PC-9 (cell line): ENCODE results near the gene BAIAP2. TPM values are rescaled to one million over a fixed set of nuclear protein-coding genes. Genes with fewer than 3 reads are reported as not detected.

Experiments
- BruUV-seq: library from RNA; stranded (reverse); fragments of 400-500 nt; replicated peaks from 2 replicates; lab custom pipeline; 2021; lab: Mats Ljungman, UMichigan
- CTCF ChIA-PET: fragments of 300-600 bp; sonication (Branson Sonifier 250); formaldehyde crosslinking; loops from one replicate; lab custom pipeline; 2022; ENCODE audit warnings: antibody characterized with exemption; lab: Charles Lee
- POLR2A ChIA-PET: fragments of 300-600 bp; sonication (Branson Sonifier 250); formaldehyde crosslinking; loops from one replicate; lab custom pipeline; 2022; ENCODE audit warnings: antibody characterized with exemption; ENCODE audit not compliant: unreplicated experiment; lab: Charles Lee
- DNase-seq, 2 experiments: peaks; one replicate each; pipeline versions ENCODE4 v3.0.0 to v3.0.0-alpha.2; 2015 to 2022; ENCODE audit warnings: mixed read lengths in 1 of 2
- H2AFZ ChIP-seq: fragments of 200-600 bp; sonication (generic); 2 replicates; pipeline ENCODE4 v1.8.1; 2017; ENCODE audit warnings: antibody characterized with exemption
- H3F3A ChIP-seq: fragments of 200-600 bp; sonication (generic); 2 replicates; pipeline ENCODE4 v1.8.1; 2017; ENCODE audit warnings: antibody characterized with exemption, mild to moderate bottlenecking, low read depth; ENCODE audit not compliant: insufficient read depth
- H3K27ac ChIP-seq: fragments of 200-600 bp; sonication (generic); 2 replicates; pipeline ENCODE4 v1.6.1; 2016; ENCODE audit warnings: mixed run types
- H3K27me3 ChIP-seq: fragments of 200-600 bp; sonication (generic); 2 replicates; pipeline ENCODE4 v1.6.1; 2016; ENCODE audit warnings: low read depth, mixed run types; ENCODE audit not compliant: insufficient read depth
- H3K36me3 ChIP-seq: fragments of 200-600 bp; sonication (generic); 2 replicates; pipeline ENCODE4 v1.6.1; 2016; ENCODE audit warnings: low read depth, mixed run types
- H3K4me1 ChIP-seq: fragments of 200-600 bp; sonication (generic); replicated peaks from 2 replicates; pipeline ENCODE4 v1.6.1; 2016; ENCODE audit warnings: mixed run types; ENCODE audit not compliant: insufficient read depth
- H3K4me2 ChIP-seq: fragments of 200-600 bp; sonication (generic); 2 replicates; pipeline ENCODE4 v1.6.1; 2017; ENCODE audit warnings: mixed run types
- H3K4me3 ChIP-seq: fragments of 200-600 bp; sonication (generic); 2 replicates; pipeline ENCODE4 v1.6.1; 2016; ENCODE audit warnings: mixed run types
- H3K79me2 ChIP-seq: fragments of 200-600 bp; sonication (generic); 2 replicates; pipeline ENCODE4 v1.6.1; 2017; ENCODE audit warnings: low read depth, mixed run types
- H3K9me2 ChIP-seq: fragments of 200-600 bp; sonication (generic); 2 replicates; pipeline ENCODE4 v1.8.1; 2017; ENCODE audit warnings: mild to moderate bottlenecking; ENCODE audit not compliant: insufficient read depth
- H3K9me3 ChIP-seq: fragments of 200-600 bp; sonication (generic); 2 replicates; pipeline ENCODE4 v1.8.1; 2016; ENCODE audit warnings: low read depth; ENCODE audit not compliant: insufficient read depth
- H4K20me1 ChIP-seq: fragments of 200-600 bp; sonication (generic); 2 replicates; pipeline ENCODE4 v1.8.1; 2017; ENCODE audit not compliant: insufficient read depth
- EZH2 ChIP-seq: fragments of 200-600 bp; sonication (generic); IDR thresholded peaks from 2 replicates; pipeline ENCODE4 v1.8.0; 2017; ENCODE audit warnings: antibody characterized with exemption, low read depth
- intact Hi-C: fragments of 100-400 bp; cut with micrococcal nuclease; formaldehyde crosslinking; loops from one replicate; pipeline ENCODE4 v1.10.0; 2022; ENCODE audit not compliant: unreplicated experiment
- total RNA-seq: library from RNA; stranded (reverse); gene quantifications from 2 replicates; pipeline ENCODE4 v1.2.3, GENCODE V29; 2021
- TF ChIP-seq, protein P1 (sequence below): fragments of 200-600 bp; sonication (generic); conservative IDR thresholded peaks from 2 replicates; pipeline ENCODE4 v1.6.1; 2017; ENCODE audit warnings: mixed run types, antibody characterized with exemption, mild to moderate bottlenecking, moderate library complexity

Gene BAIAP2
- total RNA-seq, 1 experiment from 2014 or later = 125 TPM

DNA sequence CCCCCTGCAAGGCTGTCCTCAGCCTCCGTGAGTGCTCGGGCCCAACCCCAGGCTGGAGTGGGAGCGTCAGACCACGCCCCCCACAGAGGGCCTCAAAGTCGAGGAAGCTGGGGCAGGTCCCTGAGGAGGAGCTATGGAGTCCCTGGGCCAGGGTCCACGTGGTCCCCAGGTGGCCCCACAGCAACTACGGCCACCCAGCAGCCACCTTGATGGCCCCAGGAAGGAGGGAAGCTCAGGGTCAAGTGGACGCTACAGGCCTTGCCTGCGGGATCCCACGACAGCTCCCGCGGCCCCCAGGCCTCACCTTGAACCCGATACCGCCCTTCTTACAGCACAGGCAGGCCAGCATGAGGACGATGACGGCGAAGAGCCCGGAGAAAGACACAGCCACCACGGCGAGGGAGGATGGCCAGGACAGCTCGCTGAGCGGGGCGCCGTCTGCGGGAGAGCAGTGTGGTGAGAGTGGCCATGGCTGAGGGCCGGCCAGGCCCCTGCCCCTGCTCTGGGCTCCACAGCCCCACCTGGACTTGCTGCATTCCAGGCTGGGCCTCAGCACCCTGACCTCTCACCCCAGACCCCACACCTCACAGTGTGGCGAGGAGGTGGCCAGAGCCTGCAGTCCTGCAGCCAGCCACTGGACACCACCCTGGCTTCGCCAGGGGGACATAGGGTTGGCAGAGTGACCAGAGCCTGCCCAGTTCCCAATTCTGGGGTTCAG lies 99.3 kb downstream of the BAIAP2 start:
- no peaks in the 10 kb centered on the region for H4K20me1 ChIP-seq
- no peaks in the 10 kb centered on the region for H3K9me3 ChIP-seq
- no peaks in the 10 kb centered on the region for H3K79me2 ChIP-seq
- no peaks in the 10 kb centered on the region for H3K27me3 ChIP-seq
- H3K4me3 ChIP-seq = no peak overlapping the region
- no peak overlapping the region for H3K4me2 ChIP-seq
- no peak overlapping the region for H2AFZ ChIP-seq
- no peaks in the 10 kb centered on the region for H3K4me1 ChIP-seq
- H3K9me2 ChIP-seq = no peaks in the 10 kb centered on the region
- ChIA-PET CTCF (no interaction called here), POLR2A (no interaction called here)
- intact Hi-C loops = no loop called here
- BruUV-seq = no TSS peak
- H3F3A ChIP-seq = 0 out of 2 replicates have a peak, but pooled peaks cover 4% of the 10 kb centered on the region
- no peaks in the 10 kb centered on the region for H3K36me3 ChIP-seq
- DNase-seq = no peak
- TF ChIP-seq EZH2 = no peak
- TF ChIP-seq, protein P1, sequence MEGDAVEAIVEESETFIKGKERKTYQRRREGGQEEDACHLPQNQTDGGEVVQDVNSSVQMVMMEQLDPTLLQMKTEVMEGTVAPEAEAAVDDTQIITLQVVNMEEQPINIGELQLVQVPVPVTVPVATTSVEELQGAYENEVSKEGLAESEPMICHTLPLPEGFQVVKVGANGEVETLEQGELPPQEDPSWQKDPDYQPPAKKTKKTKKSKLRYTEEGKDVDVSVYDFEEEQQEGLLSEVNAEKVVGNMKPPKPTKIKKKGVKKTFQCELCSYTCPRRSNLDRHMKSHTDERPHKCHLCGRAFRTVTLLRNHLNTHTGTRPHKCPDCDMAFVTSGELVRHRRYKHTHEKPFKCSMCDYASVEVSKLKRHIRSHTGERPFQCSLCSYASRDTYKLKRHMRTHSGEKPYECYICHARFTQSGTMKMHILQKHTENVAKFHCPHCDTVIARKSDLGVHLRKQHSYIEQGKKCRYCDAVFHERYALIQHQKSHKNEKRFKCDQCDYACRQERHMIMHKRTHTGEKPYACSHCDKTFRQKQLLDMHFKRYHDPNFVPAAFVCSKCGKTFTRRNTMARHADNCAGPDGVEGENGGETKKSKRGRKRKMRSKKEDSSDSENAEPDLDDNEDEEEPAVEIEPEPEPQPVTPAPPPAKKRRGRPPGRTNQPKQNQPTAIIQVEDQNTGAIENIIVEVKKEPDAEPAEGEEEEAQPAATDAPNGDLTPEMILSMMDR = no peak
- no peak overlapping the region for H3K27ac ChIP-seq

DNA sequence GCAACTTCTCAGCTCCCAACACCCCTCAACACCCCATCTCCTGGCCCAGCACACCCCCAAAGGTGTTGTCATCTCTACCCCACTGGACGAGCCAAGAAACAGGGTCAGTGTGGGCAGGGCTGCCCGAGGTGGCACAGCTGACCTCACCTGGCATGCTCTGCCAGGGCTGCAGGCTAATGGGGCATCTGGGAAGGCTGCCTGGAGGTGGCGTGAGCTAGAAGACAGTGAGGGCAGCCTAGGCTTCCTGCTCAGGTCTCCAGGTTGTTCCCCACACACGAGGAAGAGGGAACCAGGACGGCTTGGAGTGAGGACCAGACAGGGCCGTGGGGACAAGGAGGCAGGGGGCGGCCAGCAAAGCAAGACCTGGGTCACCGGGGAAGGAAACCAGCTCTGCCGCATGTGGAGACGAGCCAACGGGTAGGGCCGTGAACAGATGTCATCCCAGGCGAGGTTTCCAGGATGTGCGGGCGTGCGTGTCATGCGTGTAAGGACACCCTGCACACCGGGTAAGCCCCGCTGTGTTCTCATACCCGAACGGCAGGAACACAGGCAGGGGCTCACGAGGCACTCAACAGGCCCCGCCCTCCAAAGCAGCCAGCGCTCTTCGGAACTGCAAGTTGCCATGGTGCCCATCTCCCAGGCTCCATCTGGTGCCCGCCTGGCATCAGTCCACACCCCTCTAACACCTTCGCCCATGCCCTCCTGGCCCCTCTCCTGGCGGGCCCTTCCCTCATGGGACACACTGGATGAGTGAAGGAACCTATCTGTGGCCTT lies 100.7 kb downstream of the BAIAP2 start:
- no peaks in the 10 kb centered on the region for H3K27me3 ChIP-seq
- ChIA-PET POLR2A (interaction anchor here (0.6 kb wide), 1 partner anchor 1056 kb away, joined by 4 read pairs; no protein-coding TSS in a partner anchor), CTCF (no interaction called here)
- 0 out of 2 replicates have a peak, but pooled peaks cover 4% of the 10 kb centered on the region for H3F3A ChIP-seq
- H3K79me2 ChIP-seq = no peaks in the 10 kb centered on the region
- BruUV-seq = no TSS peak
- no peak for TF ChIP-seq EZH2
- TF ChIP-seq, protein P1 = no peak
- no peaks in the 10 kb centered on the region for H4K20me1 ChIP-seq
- intact Hi-C loops = no loop called here
- H3K27ac ChIP-seq = no peak overlapping the region
- no peaks in the 10 kb centered on the region for H3K36me3 ChIP-seq
- H3K4me1 ChIP-seq = no peaks in the 10 kb centered on the region
- H2AFZ ChIP-seq = no peak overlapping the region
- no peaks in the 10 kb centered on the region for H3K9me3 ChIP-seq
- H3K4me2 ChIP-seq = no peak overlapping the region
- no peak for DNase-seq
- no peaks in the 10 kb centered on the region for H3K9me2 ChIP-seq
- H3K4me3 ChIP-seq = no peak overlapping the region

DNA sequence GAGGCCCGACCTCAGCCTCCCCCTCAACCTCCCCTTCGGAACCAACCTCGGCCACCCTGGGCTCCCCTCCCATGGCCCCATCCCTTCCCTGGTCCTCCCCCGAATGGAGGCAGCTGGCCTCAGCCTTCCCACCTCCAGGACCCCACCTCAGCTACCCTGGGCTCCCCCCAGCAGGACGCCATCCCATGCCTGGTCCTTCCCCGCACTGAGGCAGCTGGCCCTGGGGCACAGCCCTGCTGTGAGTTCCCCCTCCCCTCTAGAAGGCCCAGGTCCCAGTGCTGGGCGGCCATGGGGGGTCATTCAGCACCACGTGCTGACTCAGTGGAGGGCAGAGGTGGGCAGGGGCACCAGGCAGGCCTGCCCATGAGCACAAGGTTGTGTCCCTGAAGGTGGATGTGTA lies 101.4 kb downstream of the BAIAP2 start:
- Histone ChIP-seq H3K9me2 (no peaks in the 10 kb centered on the region), H3K36me3 (no peaks in the 10 kb centered on the region), H3K79me2 (no peaks in the 10 kb centered on the region), H2AFZ (no peak overlapping the region), H3K4me2 (no peak overlapping the region), H4K20me1 (no peaks in the 10 kb centered on the region), H3K4me3 (no peak overlapping the region), H3F3A (0 out of 2 replicates have a peak, but pooled peaks cover 4% of the 10 kb centered on the region), H3K9me3 (no peaks in the 10 kb centered on the region), H3K4me1 (no peaks in the 10 kb centered on the region), H3K27ac (no peak overlapping the region), H3K27me3 (no peaks in the 10 kb centered on the region)
- ChIA-PET POLR2A (no interaction called here), CTCF (no interaction called here)
- no peak for DNase-seq
- no TSS peak for BruUV-seq
- TF ChIP-seq, protein P1 = no peak
- no peak for TF ChIP-seq EZH2
- intact Hi-C loops = no loop called here
